ENCODE results near the gene NELL1.

Gene NELL1

DNA sequence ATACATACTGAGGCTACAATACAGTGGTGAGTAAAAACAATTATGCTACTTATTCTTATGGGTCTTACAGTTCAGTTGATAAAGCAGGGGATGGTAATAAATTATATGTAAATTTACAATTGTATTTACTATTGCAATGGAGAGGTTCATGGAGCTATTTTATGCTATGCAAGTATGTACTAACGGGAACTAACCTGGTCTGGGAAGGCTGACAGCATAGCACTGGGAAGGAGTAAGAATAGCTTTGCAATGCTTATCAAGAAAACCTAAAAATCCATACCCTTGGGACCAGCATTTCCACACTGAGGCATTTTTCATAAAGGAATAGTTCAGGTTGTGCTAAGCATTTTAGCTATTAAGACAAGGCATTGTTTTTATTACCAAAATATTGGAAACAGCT is 700.6 kb downstream of the NELL1 start:
- DNase-seq (ENCODE audit: insufficient read length, low spot score) (no peak), FAIRE-seq (no peak)
- TF ChIP-seq POLR2A (IDR thresholded peaks at IDR 0.05; ENCODE audit: low read depth, low read length), result no peak
- TF ChIP-seq POU2F2 (IDR thresholded peaks at IDR 0.05; ENCODE audit: low read depth, low read length), result no peak
- no peak for TF ChIP-seq PAX5 (IDR thresholded peaks at IDR 0.05; ENCODE audit: insufficient read depth, low read length, severe bottlenecking)
- TF ChIP-seq SPI1 (IDR thresholded peaks at IDR 0.05; ENCODE audit: low read depth, low read length), result no peak
- TF ChIP-seq TAF1 (IDR thresholded peaks at IDR 0.05; ENCODE audit: low read depth, low read length), result no peak
- no peak for TF ChIP-seq POLR2AphosphoS5 (IDR thresholded peaks at IDR 0.05; ENCODE audit: low read depth, low read length)

DNA sequence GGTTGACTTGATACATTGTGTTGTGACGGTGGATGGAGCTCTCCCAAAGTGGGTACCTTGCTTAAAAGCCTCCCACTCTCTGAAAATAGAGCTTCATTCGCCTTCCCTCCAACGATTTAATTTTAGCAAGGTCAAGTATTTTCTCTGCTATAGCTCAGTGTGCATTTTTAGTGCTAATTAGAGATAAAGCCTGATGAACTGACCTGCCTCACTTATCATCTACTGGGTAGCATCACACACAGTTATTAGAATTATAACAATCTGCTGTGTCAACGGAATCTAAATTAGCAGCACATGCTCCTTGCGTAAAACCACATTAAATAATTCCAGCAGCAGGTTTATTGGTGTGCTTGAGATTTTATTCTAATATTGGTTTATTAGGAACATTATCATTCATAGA is 701.7 kb downstream of the NELL1 start:
- DNase-seq (ENCODE audit: insufficient read length, low spot score) (no peak), FAIRE-seq (no peak)
- no peak for TF ChIP-seq POLR2A (IDR thresholded peaks at IDR 0.05; ENCODE audit: low read depth, low read length)
- no peak for TF ChIP-seq POLR2AphosphoS5 (IDR thresholded peaks at IDR 0.05; ENCODE audit: low read depth, low read length)
- no peak for TF ChIP-seq SPI1 (IDR thresholded peaks at IDR 0.05; ENCODE audit: low read depth, low read length)
- TF ChIP-seq POU2F2 (IDR thresholded peaks at IDR 0.05; ENCODE audit: low read depth, low read length), result no peak
- TF ChIP-seq PAX5 (IDR thresholded peaks at IDR 0.05; ENCODE audit: insufficient read depth, low read length, severe bottlenecking), result no peak
- TF ChIP-seq TAF1 (IDR thresholded peaks at IDR 0.05; ENCODE audit: low read depth, low read length), result no peak

DNA sequence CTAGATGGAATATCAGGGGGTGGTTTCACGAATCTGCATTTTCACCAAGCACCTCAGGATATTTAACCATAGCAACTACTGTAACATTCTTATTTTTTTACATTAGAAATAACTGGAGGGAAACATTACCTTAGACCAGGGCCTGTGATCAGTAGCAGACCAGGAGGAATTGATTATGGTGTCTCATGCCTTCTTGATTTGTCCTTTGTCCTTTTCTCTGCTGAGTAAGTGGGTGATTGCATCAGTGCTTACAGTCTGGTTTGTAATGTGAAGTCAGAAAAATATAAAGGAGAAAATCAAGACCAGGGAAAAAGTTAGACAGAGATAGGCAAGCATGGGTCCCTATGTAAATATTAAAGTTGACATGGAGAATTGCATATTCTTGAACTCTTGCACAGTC is 703.3 kb downstream of the NELL1 start:
- TF ChIP-seq POU2F2 (IDR thresholded peaks at IDR 0.05; ENCODE audit: low read depth, low read length) (no peak), PAX5 (IDR thresholded peaks at IDR 0.05; ENCODE audit: insufficient read depth, low read length, severe bottlenecking) (no peak), SPI1 (IDR thresholded peaks at IDR 0.05; ENCODE audit: low read depth, low read length) (no peak), TAF1 (IDR thresholded peaks at IDR 0.05; ENCODE audit: low read depth, low read length) (no peak), POLR2A (IDR thresholded peaks at IDR 0.05; ENCODE audit: low read depth, low read length) (no peak), POLR2AphosphoS5 (IDR thresholded peaks at IDR 0.05; ENCODE audit: low read depth, low read length) (no peak)
- FAIRE-seq (no peak), DNase-seq (ENCODE audit: insufficient read length, low spot score) (no peak)

DNA sequence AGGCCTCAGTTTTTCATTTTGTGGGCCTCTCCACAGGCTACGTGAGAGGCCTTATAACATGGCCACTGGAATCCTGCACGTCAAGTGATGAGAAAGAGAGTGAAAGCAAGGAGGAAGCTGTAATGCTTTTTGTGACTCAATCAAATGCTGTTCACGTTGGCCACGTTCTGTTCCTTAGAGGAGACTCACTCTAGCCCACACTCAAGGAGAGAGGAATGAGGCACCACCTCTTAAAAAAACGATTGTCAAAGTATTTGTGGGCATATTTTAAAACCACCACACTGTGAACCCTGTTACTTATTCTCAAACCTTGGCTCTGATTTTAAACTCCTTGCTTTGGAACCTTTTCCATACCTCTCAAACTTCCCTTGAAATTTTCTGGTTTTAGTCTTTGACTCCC is 705.0 kb downstream of the NELL1 start:
- DNase-seq (ENCODE audit: insufficient read length, low spot score) (no peak), FAIRE-seq (no peak)
- TF ChIP-seq TAF1 (IDR thresholded peaks at IDR 0.05; ENCODE audit: low read depth, low read length), result no peak

DNA sequence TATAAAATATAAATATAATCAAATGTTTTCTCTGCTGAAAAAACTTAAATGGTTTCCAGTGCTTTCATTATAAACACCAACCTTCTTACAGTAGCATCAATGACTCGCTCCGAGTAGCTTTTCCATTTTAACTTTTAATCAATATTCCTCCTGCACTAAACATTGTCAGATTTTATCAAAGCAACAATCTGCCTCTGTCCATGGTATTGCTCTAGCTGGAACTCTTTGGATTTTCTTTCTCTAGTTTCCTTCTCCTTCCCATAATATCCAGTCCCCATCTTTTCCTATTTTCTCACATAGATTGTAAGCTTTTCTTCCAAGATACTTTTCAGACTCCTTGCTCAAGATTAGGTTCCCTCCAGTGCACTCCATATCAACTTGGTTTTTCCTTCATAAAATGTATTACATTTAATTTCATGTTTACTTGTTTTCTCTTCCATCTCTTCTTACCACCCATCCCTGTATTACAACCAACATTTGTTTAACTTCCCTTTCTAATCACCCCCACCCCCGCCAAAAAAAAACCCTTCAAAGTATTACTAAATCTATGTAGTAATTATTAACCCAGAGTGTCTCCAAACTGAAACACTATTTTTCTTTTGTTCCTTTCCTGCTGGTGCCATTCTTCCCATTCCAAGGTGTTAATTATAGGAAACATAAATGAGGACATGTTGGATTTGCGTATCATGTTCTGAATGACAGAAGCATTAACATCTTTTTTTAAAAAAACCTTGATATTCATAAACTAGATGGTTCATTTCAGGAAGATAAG is 716.5 kb downstream of the NELL1 start:
- TF ChIP-seq SPI1 (IDR thresholded peaks at IDR 0.05; ENCODE audit: low read depth, low read length) (no peak), POU2F2 (IDR thresholded peaks at IDR 0.05; ENCODE audit: low read depth, low read length) (no peak)
- FAIRE-seq, result no peak
- no peak for DNase-seq (ENCODE audit: insufficient read length, low spot score)

DNA sequence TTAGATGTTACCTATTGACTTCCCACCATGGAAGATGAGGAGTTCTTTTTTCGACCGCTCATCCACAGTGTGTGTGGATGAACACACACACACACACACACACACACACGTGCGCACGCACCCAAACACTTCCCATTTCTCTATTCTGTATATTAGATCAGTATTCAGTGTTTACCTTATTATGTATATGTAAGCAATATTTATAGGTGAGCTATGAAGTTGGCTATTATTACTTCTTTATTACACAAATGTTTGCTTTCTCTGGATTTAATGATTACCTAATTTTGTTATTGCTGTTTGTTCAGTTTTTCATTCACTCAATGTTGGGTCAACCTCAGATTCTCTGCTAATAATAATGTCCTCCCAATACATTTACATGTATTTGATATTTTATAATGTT is 721.0 kb downstream of the NELL1 start:
- no peak for TF ChIP-seq POLR2A (IDR thresholded peaks at IDR 0.05; ENCODE audit: low read depth, low read length)
- TF ChIP-seq POLR2AphosphoS5 (IDR thresholded peaks at IDR 0.05; ENCODE audit: low read depth, low read length), result no peak
- TF ChIP-seq SPI1 (IDR thresholded peaks at IDR 0.05; ENCODE audit: low read depth, low read length), result no peak
- no peak for TF ChIP-seq POU2F2 (IDR thresholded peaks at IDR 0.05; ENCODE audit: low read depth, low read length)
- no peak for TF ChIP-seq TAF1 (IDR thresholded peaks at IDR 0.05; ENCODE audit: low read depth, low read length)
- TF ChIP-seq PAX5 (IDR thresholded peaks at IDR 0.05; ENCODE audit: insufficient read depth, low read length, severe bottlenecking), result no peak
- DNase-seq (ENCODE audit: insufficient read length, low spot score) (no peak), FAIRE-seq (no peak)

DNA sequence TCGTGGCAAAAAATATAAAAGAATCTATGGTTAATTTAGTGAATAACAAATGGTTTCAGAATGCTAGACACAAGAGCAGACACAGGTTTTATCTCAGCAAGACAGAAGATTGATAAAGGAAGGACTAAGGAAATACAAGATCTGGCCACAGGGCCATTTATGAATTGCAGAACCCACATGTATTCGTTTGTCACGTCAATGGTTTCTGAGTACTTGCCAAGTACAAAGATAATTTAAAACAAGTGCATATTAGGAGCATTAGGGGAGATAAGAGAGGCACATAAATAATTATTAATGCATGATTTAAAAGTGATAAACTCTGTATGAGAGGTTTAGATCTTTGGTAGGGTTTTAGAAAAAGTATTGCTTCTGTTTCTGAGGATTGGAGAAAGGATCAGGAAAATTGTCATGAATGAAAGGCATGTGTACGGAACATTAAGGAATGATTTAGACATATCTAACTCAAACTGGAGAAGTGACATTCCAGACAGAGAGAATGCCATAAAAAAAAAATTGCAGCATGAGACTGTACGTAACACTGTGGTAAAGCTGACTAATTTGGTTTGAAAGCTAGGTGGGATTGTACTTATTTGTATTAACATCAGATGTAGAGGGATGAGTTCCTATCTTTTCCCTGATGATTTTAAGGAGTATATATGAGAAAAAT is 727.1 kb downstream of the NELL1 start:
- FAIRE-seq, result no peak

DNA sequence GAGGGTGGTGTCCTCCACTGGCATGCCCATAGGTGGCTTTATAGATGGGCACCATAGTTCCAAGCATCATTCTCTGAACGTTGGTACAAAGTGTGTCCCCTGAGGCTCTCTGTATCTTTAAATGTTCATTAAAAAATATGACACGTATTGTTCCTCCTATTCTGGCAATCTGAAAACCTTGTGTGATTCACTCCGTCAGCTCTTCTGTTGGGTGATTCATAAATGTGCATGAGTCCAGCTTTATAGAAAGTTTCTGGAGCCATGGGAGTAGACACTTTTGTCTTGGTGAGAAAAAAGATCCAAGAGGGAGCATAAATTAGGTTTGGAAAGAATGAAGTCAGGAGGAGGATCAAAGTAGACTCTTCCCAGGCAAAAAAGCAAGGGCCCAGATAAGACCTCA is 728.8 kb downstream of the NELL1 start:
- TF ChIP-seq SPI1 (IDR thresholded peaks at IDR 0.05; ENCODE audit: low read depth, low read length) (no peak), PAX5 (IDR thresholded peaks at IDR 0.05; ENCODE audit: insufficient read depth, low read length, severe bottlenecking) (no peak), POLR2A (IDR thresholded peaks at IDR 0.05; ENCODE audit: low read depth, low read length) (no peak), POU2F2 (IDR thresholded peaks at IDR 0.05; ENCODE audit: low read depth, low read length) (no peak), POLR2AphosphoS5 (IDR thresholded peaks at IDR 0.05; ENCODE audit: low read depth, low read length) (no peak), TAF1 (IDR thresholded peaks at IDR 0.05; ENCODE audit: low read depth, low read length) (no peak)
- DNase-seq (ENCODE audit: insufficient read length, low spot score), result no peak
- FAIRE-seq, result no peak

More for the DNA sequence above, 727.1 kb downstream of the NELL1 start:
- no peak for TF ChIP-seq POU2F2 (IDR thresholded peaks at IDR 0.05; ENCODE audit: low read depth, low read length)
- no peak for TF ChIP-seq POLR2AphosphoS5 (IDR thresholded peaks at IDR 0.05; ENCODE audit: low read depth, low read length)
- no peak for TF ChIP-seq TAF1 (IDR thresholded peaks at IDR 0.05; ENCODE audit: low read depth, low read length)
- TF ChIP-seq PAX5 (IDR thresholded peaks at IDR 0.05; ENCODE audit: insufficient read depth, low read length, severe bottlenecking), result no peak
- TF ChIP-seq SPI1 (IDR thresholded peaks at IDR 0.05; ENCODE audit: low read depth, low read length), result no peak
- TF ChIP-seq POLR2A (IDR thresholded peaks at IDR 0.05; ENCODE audit: low read depth, low read length), result no peak
- DNase-seq (ENCODE audit: insufficient read length, low spot score), result no peak

DNA sequence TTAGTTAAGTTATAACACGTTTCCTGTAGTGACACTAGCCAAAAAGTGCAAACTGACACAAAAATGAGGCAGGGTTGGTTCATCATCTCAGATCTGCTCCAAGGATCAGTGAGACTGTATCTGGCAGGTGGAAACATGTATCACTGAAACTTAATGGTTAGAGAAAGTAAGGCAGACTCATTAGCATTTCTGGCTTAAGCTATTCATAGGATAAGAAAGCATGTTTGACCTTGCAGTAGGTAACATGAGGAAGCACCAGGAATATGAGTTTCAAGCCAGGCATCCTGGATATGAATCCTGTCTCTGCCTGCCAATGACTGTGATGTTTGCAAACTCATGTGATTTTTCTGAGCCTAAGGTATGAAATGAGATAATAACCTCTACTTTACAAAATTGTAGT is 732.1 kb downstream of the NELL1 start:
- FAIRE-seq (no peak), DNase-seq (ENCODE audit: insufficient read length, low spot score) (no peak)
- TF ChIP-seq SPI1 (IDR thresholded peaks at IDR 0.05; ENCODE audit: low read depth, low read length) (no peak), POLR2AphosphoS5 (IDR thresholded peaks at IDR 0.05; ENCODE audit: low read depth, low read length) (no peak), POU2F2 (IDR thresholded peaks at IDR 0.05; ENCODE audit: low read depth, low read length) (no peak)

DNA sequence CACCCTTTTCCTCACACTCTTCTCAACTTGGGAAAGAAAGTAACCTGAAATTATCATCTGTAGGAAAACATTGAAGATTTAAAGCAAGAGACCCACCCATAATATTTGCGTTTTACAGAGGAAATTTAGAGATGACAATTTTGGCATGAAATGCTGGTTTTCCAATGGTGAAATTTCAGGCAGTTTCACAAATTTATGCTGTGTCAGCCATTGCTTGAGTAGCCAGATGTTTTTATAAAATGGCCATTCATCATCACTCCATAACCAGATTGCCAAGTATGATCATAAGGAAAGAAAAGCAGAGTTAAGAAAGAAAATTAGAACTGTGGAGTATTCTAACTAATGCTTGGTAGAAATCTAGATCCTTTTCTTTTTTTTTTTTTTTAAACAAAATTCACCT is 732.9 kb downstream of the NELL1 start:
- DNase-seq (ENCODE audit: insufficient read length, low spot score) (no peak), FAIRE-seq (no peak)
- TF ChIP-seq PAX5 (IDR thresholded peaks at IDR 0.05; ENCODE audit: insufficient read depth, low read length, severe bottlenecking) (no peak), POLR2AphosphoS5 (IDR thresholded peaks at IDR 0.05; ENCODE audit: low read depth, low read length) (no peak), POLR2A (IDR thresholded peaks at IDR 0.05; ENCODE audit: low read depth, low read length) (no peak), SPI1 (IDR thresholded peaks at IDR 0.05; ENCODE audit: low read depth, low read length) (no peak)
